GM10248 (cell line): ENCODE results near the gene DLX4.

ENCODE experiments used
- CTCF ChIA-PET: fragments of 300-600 bp; sonication (Branson Sonifier 250); formaldehyde crosslinking; extraction: SDS; loops from one replicate; lab custom pipeline; 2021; ENCODE audit warnings: antibody characterized with exemption; lab: Yijun Ruan, JAX
- POLR2A ChIA-PET: fragments of 350-650 bp; sonication (Branson Sonifier 250); formaldehyde crosslinking; extraction: SDS; loops from one replicate; lab custom pipeline; 2020; ENCODE audit warnings: antibody characterized with exemption; lab: Yijun Ruan, JAX
- DNase-seq: peaks from one replicate; pipeline ENCODE4 v3.0.0; 2012; ENCODE audit errors: extremely low spot score
- TF ChIP-seq, protein P1 (sequence below): IDR thresholded peaks from 2 replicates; pipeline ENCODE4 v1.5.1; 2012; ENCODE audit warnings: mild to moderate bottlenecking, low read depth; ENCODE audit errors: extremely low read depth, missing control alignments, control extremely low read depth

DLX4 gene

GRCh38 chr17:49987681-49988441, 18.9 kb downstream of the DLX4 start:
- TF ChIP-seq, protein P1, sequence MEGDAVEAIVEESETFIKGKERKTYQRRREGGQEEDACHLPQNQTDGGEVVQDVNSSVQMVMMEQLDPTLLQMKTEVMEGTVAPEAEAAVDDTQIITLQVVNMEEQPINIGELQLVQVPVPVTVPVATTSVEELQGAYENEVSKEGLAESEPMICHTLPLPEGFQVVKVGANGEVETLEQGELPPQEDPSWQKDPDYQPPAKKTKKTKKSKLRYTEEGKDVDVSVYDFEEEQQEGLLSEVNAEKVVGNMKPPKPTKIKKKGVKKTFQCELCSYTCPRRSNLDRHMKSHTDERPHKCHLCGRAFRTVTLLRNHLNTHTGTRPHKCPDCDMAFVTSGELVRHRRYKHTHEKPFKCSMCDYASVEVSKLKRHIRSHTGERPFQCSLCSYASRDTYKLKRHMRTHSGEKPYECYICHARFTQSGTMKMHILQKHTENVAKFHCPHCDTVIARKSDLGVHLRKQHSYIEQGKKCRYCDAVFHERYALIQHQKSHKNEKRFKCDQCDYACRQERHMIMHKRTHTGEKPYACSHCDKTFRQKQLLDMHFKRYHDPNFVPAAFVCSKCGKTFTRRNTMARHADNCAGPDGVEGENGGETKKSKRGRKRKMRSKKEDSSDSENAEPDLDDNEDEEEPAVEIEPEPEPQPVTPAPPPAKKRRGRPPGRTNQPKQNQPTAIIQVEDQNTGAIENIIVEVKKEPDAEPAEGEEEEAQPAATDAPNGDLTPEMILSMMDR: no peak
- POLR2A ChIA-PET: no interaction called here
- no peak for DNase-seq
- CTCF ChIA-PET: interaction anchor here (0.7 to 3.2 kb wide), 4 partner anchors 10 to 48 kb away, joined by 3 to 39 read pairs (median 6); no protein-coding TSS in a partner anchor

- ChIA-PET POLR2A (no interaction called here), CTCF (interaction anchor here (0.9 to 3.2 kb wide), 7 partner anchors 8 to 433 kb away, joined by 3 to 39 read pairs (median 4); no protein-coding TSS in a partner anchor)
- no peak for DNase-seq
- TF ChIP-seq, protein P1: no peak
Measured at GRCh38 chr17:49989518-49989880, 20.5 kb downstream of the DLX4 start.

GRCh38 chr17:49990331-49990730, 21.3 kb downstream of the DLX4 start:
- POLR2A ChIA-PET: no interaction called here
- TF ChIP-seq, protein P1: no peak
- no peak for DNase-seq
- CTCF ChIA-PET: interaction anchor here (1.0 to 1.9 kb wide), 3 partner anchors 38 to 434 kb away, joined by 4 to 12 read pairs (median 4); no protein-coding TSS in a partner anchor

DNA sequence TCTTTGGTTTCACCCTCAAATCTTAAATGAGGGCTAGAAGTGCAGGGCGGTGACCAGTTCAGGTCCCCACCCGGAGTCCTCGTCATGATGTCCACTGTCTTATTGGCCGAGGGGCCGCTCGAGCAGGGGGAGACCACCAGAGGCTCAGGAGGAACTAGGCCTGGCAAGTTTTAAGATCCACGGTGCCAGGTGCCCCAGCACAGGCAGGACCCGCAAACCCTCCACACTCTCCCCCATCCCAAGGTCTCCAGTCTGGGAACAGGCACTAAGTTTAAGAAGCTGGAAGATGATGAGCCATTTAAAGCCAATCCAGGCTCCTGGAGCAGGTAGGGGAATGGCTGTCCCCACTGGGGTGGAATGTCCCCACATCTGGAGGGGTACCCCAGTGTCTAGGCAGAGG, 21.9 kb downstream of the DLX4 start:
- DNase-seq: no peak
- TF ChIP-seq, protein P1: no peak
- ChIA-PET CTCF (interaction anchor here (1.9 kb wide), 1 partner anchor 39 kb away, joined by 12 read pairs; no protein-coding TSS in a partner anchor), POLR2A (no interaction called here)

GRCh38 chr17:49991409-49991808, 22.4 kb downstream of the DLX4 start:
- DNase-seq: no peak
- POLR2A ChIA-PET: no interaction called here
- TF ChIP-seq, protein P1: no peak
- CTCF ChIA-PET: no interaction called here

DNA sequence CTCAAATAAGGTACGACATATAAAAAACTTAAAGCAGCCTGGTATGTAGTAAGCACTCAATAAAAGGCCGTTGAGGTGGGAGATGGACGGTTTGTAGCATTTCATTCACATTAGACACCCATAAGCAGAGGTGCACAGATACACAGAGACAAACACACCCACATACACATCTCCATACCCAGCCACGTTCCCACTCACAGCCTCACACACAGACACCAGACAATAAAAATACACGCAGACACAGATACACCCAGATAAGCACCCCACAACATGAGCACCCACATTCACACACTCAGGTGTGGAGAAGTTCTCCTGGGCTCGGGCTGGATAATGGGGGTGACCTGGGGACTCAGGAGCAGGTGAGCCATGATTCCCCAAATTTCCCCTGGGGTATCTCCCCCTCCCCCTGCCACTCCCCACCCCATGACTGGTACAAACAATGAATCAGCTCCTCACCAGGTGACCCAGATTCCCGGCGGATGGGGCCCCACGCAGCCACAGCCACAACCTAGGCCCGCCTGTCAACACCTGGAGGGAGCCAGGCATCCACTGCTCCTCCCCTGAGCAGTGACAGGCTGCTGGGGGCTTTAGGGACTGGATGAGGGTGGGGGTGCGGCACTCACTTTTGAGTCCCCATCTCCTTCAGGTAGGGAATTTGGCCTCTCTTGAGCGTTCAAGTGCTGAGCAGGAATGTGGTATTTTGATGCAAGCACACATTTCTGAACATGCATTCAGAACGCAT, 23.4 kb downstream of the DLX4 start:
- ChIA-PET POLR2A (no interaction called here), CTCF (interaction anchor here (7.8 kb wide), 1 partner anchor 131 kb away, joined by 171 read pairs; no protein-coding TSS in a partner anchor)
- TF ChIP-seq, protein P1: no peak
- no peak for DNase-seq
